K562 (cell line): ENCODE results near the gene DLGAP1. TPM values are rescaled to one million over a fixed set of nuclear protein-coding genes. Genes with fewer than 3 reads are reported as not detected.

Experiments
- AFF4 ChIP-seq: sonication (generic); formaldehyde crosslinking; IDR thresholded peaks from 2 replicates; pipeline ENCODE4 v1.8.0; 2023; ENCODE audit warnings: mild to moderate bottlenecking, missing genetic modification reagents
- CHCHD3 ChIP-seq: fragments of 250-450 bp; sonication (Bioruptor Pico); IDR thresholded peaks from 2 replicates; pipeline ENCODE4 v2.1.2; 2022; ENCODE audit warnings: mild to moderate bottlenecking
- EHMT2 ChIP-seq: fragments of 450-650 bp; IDR thresholded peaks from 2 replicates; pipeline ENCODE4 v1.6.1; 2018; ENCODE audit warnings: antibody characterized with exemption
- HBP1 ChIP-seq: fragments of 450-650 bp; formaldehyde crosslinking; IDR thresholded peaks from 2 replicates; pipeline ENCODE4 v1.4.0; 2022; ENCODE audit warnings: missing genetic modification characterization
- HDAC2 ChIP-seq: fragments of 450-650 bp; IDR thresholded peaks from 2 replicates; pipeline ENCODE4 v1.6.1; 2016; ENCODE audit warnings: mild to moderate bottlenecking
- ILF3 ChIP-seq: fragments of 450-650 bp; IDR thresholded peaks from 2 replicates; pipeline ENCODE4 v1.6.1; 2018; ENCODE audit warnings: antibody characterized with exemption, mild to moderate bottlenecking, moderate library complexity, borderline replicate concordance
- NCOA1 ChIP-seq: fragments of 450-650 bp; IDR thresholded peaks from 2 replicates; pipeline ENCODE4 v1.6.1; 2016; ENCODE audit warnings: low read depth
- NR2C1 ChIP-seq, 2 experiments: fragments of 450-650 bp; IDR thresholded peaks; 2 replicates each; pipeline ENCODE4 v1.6.1; 2017; ENCODE audit warnings: mild to moderate bottlenecking in 2 of 2, antibody characterized with exemption in 1 of 2, inconsistent platforms in 1 of 2, missing compliant biosample characterization in 1 of 2, missing genetic modification characterization in 1 of 2
- PATZ1 ChIP-seq: fragments of 250-450 bp; sonication (Bioruptor Pico); IDR thresholded peaks from 2 replicates; pipeline ENCODE4 v1.5.0; 2020; ENCODE audit warnings: mild to moderate bottlenecking, borderline replicate concordance
- SIX5 ChIP-seq, 2 experiments: IDR thresholded peaks; 2 replicates each; pipeline ENCODE4 v1.6.1; 2011; ENCODE audit warnings: low read length in 2 of 2, borderline replicate concordance in 1 of 2, low read depth in 1 of 2, mild to moderate bottlenecking in 1 of 2, moderate library complexity in 1 of 2; ENCODE audit not compliant: insufficient read depth in 1 of 2
- SREBF1 ChIP-seq: fragments of 150-350 bp; IDR thresholded peaks from 2 replicates; pipeline ENCODE4 v1.6.1; 2014; ENCODE audit warnings: antibody characterized with exemption, low read depth, low read length, borderline replicate concordance
- ZNF232 ChIP-seq: sonication (generic); formaldehyde crosslinking; IDR thresholded peaks from 2 replicates; pipeline ENCODE4 v1.8.0; 2022; ENCODE audit warnings: mild to moderate bottlenecking, missing genetic modification reagents
- ZNF316 ChIP-seq: fragments of 450-650 bp; IDR thresholded peaks from 2 replicates; pipeline ENCODE4 v1.6.1; 2016
- ZNF398 ChIP-seq: fragments of 250-450 bp; sonication (Bioruptor Pico); IDR thresholded peaks from 2 replicates; pipeline ENCODE4 v1.8.0; 2021; ENCODE audit warnings: moderate library complexity, mild to moderate bottlenecking, inconsistent platforms
- ZNF436 ChIP-seq: fragments of 250-450, 450-650 bp; sonication (Bioruptor Pico); formaldehyde crosslinking; IDR thresholded peaks from 2 replicates; pipeline ENCODE4 v1.7.0; 2020; ENCODE audit warnings: mild to moderate bottlenecking
- polyA plus RNA-seq, 8 experiments: library from polyadenylated mRNA; depleted of rRNA in 4 of 8; stranded (reverse) in 5 of 8; unstranded in 3 of 8; fragments of >200 nt; fragmentation: Nextera tagmentation in 2 of 8; fragmentation: Illumina TruSeq in 1 of 8; extraction: Ambion mirVana in 2 of 8; extraction: Trizol in 1 of 8; gene quantifications; 2 replicates each; pipeline versions ENCODE4 v1.2.1 to v1.2.3, GENCODE V29; 2011 to 2014; ENCODE audit warnings: inconsistent platforms in 1 of 8, missing spikeins in 1 of 8
- total RNA-seq, 7 experiments: library from RNA; depleted of rRNA in 6 of 7; stranded (reverse); fragments of >200 nt in 6 of 7; fragmentation: Illumina TruSeq in 2 of 7; extraction: Trizol in 2 of 7; gene quantifications; 2 replicates each; pipeline versions ENCODE4 v1.2.1 to v1.2.3, GENCODE V29; 2011 to 2021; ENCODE audit warnings: low replicate concordance in 1 of 7
- TF ChIP-seq, protein P1 (sequence below), 2 experiments: fragments of 450-650 bp; conservative IDR thresholded peaks; 2 replicates each; pipeline ENCODE4 v1.6.1; 2017; ENCODE audit warnings: mild to moderate bottlenecking in 2 of 2, moderate library complexity in 2 of 2

DLGAP1 gene
- total and polyA plus RNA-seq, 9 of the 15 experiments (the other 6 are each of a cell fraction or from before 2014, with no cell fraction given), result 0.04 to 0.22 (median 0.08) TPM

- TF ChIP-seq NR2C1 (IDR thresholded peaks at IDR 0.05) (no peak), NR2C1 (tag; IDR thresholded peaks at IDR 0.05) (peak; percentile 26; the same call in 1 of the 2 replicates), SREBF1 (no peak), ZNF232 (CRISPR knock-in tag) (no peak), HBP1 (no peak), PATZ1 (CRISPR knock-in tag) (no peak), ZNF398 (CRISPR knock-in tag) (no peak; the same call in 1 of the 2 replicates), SIX5 (IDR thresholded peaks at IDR 0.05; ENCODE audit: borderline replicate concordance in 1 of 2, insufficient read depth in 1 of 2, low read depth in 1 of 2, low read length in 2 of 2) (no peak), HDAC2 (0 out of 2 replicates have a peak, but pooled peaks have one; percentile 12), ILF3 (no peak), NCOA1 (no peak; the same call in 1 of the 2 replicates), EHMT2 (no peak), ZNF436 (CRISPR knock-in tag) (no peak), AFF4 (peak; percentile 25; the same call in 1 of the 2 replicates), CHCHD3 (CRISPR knock-in tag) (no peak), ZNF316 (peak; percentile 97)
- TF ChIP-seq, protein P1, sequence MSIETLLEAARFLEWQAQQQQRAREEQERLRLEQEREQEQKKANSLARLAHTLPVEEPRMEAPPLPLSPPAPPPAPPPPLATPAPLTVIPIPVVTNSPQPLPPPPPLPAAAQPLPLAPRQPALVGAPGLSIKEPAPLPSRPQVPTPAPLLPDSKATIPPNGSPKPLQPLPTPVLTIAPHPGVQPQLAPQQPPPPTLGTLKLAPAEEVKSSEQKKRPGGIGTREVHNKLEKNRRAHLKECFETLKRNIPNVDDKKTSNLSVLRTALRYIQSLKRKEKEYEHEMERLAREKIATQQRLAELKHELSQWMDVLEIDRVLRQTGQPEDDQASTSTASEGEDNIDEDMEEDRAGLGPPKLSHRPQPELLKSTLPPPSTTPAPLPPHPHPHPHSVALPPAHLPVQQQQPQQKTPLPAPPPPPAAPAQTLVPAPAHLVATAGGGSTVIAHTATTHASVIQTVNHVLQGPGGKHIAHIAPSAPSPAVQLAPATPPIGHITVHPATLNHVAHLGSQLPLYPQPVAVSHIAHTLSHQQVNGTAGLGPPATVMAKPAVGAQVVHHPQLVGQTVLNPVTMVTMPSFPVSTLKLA (conservative IDR thresholded peaks at IDR 0.05), result no peak
Measured at GRCh38 chr18:3665780-3666525, 789.2 kb downstream of the DLGAP1 start (continued).
